ENCODE data around the gene PKDCC.

DNA sequence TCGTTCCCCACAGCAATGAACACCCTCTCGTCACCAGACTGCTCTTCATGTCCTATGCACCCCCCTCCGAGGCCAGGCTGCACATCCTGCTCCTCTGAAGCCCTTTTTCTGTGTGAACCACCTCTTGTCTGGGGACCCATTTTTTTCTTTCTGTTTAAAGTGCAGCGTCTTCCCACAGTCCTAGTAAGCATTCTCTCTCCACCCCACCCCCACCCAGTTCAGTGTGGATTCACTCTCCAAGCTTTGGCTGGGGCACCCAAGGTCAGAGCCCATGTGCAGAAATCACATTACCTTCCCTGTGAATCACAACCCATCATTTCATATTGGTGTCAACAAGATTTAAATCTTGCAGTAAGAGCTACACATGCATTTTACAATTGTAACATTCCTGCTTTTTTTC, 26.4 kb upstream of the PKDCC start:
- no peak for TF ChIP-seq POLR2A (IDR thresholded peaks at IDR 0.05)
- TF ChIP-seq CTCF (IDR thresholded peaks at IDR 0.05), result no peak

Data from ovary (tissue), 3 donors.